Lung (tissue), 12 donors: ENCODE results near the gene TMEM131L. TPM values are rescaled to one million over a fixed set of nuclear protein-coding genes. Genes with fewer than 3 reads are reported as not detected.

Source experiments
- ATAC-seq: fragments of 200-7000 bp; cut with Tn5 transposase; one replicate; pipeline ENCODE4 v1.9.1; 2020; ENCODE audit warnings: moderate number of reproducible peaks; ENCODE audit not compliant: insufficient read depth, low FRiP score
- DNase-seq, 3 donors: peaks; one replicate each; pipeline ENCODE4 v3.0.0-alpha.2; 2013 to 2017
- H3K27ac ChIP-seq, 2 donors: one replicate each; pipeline ENCODE4 v1.5.1; 2013; ENCODE audit warnings: mild to moderate bottlenecking in 2 of 2, moderate library complexity in 2 of 2, control low read depth in 1 of 2, inconsistent platforms in 1 of 2, low read depth in 1 of 2, low read length in 1 of 2
- H3K27me3 ChIP-seq, 3 donors: one replicate each; pipeline ENCODE4 v1.5.1; 2013; ENCODE audit warnings: low read length in 2 of 3; ENCODE audit not compliant: control insufficient read depth in 3 of 3, insufficient read depth in 3 of 3
- H3K36me3 ChIP-seq, 4 donors: one replicate each; pipeline ENCODE4 v1.5.1; 2013; ENCODE audit warnings: low read length in 4 of 4, mild to moderate bottlenecking in 1 of 4, moderate library complexity in 1 of 4; ENCODE audit not compliant: control insufficient read depth in 4 of 4, insufficient read depth in 4 of 4
- H3K4me1 ChIP-seq, 5 donors: one replicate each; pipeline ENCODE4 v1.5.1; 2013; ENCODE audit warnings: low read length in 5 of 5, mild to moderate bottlenecking in 2 of 5, moderate library complexity in 1 of 5; ENCODE audit not compliant: control insufficient read depth in 5 of 5, insufficient read depth in 5 of 5
- H3K4me3 ChIP-seq: one replicate; pipeline ENCODE4 v1.5.1; 2013; ENCODE audit warnings: mild to moderate bottlenecking, control low read depth, moderate library complexity
- H3K9ac ChIP-seq, 2 donors: one replicate each; pipeline ENCODE4 v1.5.1; 2013; ENCODE audit warnings: low read length in 2 of 2, control low read depth in 1 of 2; ENCODE audit not compliant: insufficient read depth in 1 of 2
- H3K9me3 ChIP-seq, 4 donors: one replicate each; pipeline ENCODE4 v1.5.1; 2013; ENCODE audit warnings: low read length in 3 of 4, mild to moderate bottlenecking in 1 of 4, moderate library complexity in 1 of 4; ENCODE audit not compliant: control insufficient read depth in 4 of 4, insufficient read depth in 3 of 4
- CTCF ChIP-seq: IDR thresholded peaks from 2 replicates; pipeline ENCODE4 v1.5.1; 2012; ENCODE audit warnings: mild to moderate bottlenecking; ENCODE audit errors: control extremely low read depth, extremely low read depth
- WGBS, 2 donors: extraction: QIAGEN DNeasy Blood & Tissue Kit; methylation state at CpG; one replicate each; pipeline ENCODE4 v1.1.7; 2013; 5-methylcytosine and 5-hydroxymethylcytosine counted together
- polyA plus RNA-seq, 2 donors: library from polyadenylated mRNA; stranded (reverse); fragments of 200-250 nt; gene quantifications; one replicate each; pipeline ENCODE4 v1.2.1, GENCODE V29; 2013
- total RNA-seq, 2 donors: library from RNA; depleted of rRNA in 1 of 2; stranded (reverse); fragments of >200 nt in 1 of 2; gene quantifications; one replicate each; pipeline ENCODE4 v1.2.1, GENCODE V29; 2014 to 2021
- donor health status: control.
- donor health status: control.
- donor health status: Bipolar disorder and iron deficiency.
- donor health status: healthy.
- donor health status: DM: yes; HTN: yes; CAD: no.

TMEM131L gene
- total and polyA plus RNA-seq, 4 donors = 2.9 to 40.6 (median 11.8) TPM

- no peak for TF ChIP-seq CTCF
- no peak for ATAC-seq
- no peaks in the 10 kb centered on the region for H3K4me1 ChIP-seq
- DNase-seq = no peak
- no peaks in the 10 kb centered on the region for H3K27me3 ChIP-seq
- H3K9ac ChIP-seq = no peak overlapping the region
- H3K9me3 ChIP-seq = no peaks in the 10 kb centered on the region
- H3K4me3 ChIP-seq = no peak overlapping the region
- no peak overlapping the region for H3K27ac ChIP-seq
- peaks cover 4 to 20% (median 16%) of the 10 kb centered on the region in 4 donors for H3K36me3 ChIP-seq
- WGBS, 2 donors = 95% methylated on average over 8 of the region's 8 CpGs
These were observed 171.9 kb downstream of the TMEM131L start for GRCh38 chr4:153638011-153638410.

GRCh38 chr4:153638999-153639398 is 172.8 kb downstream of the TMEM131L start:
- H3K4me1 ChIP-seq = no peaks in the 10 kb centered on the region
- no peak for DNase-seq
- 93 to 94% methylated on average over 3 of the region's 3 CpGs for WGBS, 2 donors
- no peaks in the 10 kb centered on the region for H3K9me3 ChIP-seq
- no peak for ATAC-seq
- H3K36me3 ChIP-seq = peaks cover 4 to 19% (median 14%) of the 10 kb centered on the region in 4 donors
- no peak overlapping the region for H3K9ac ChIP-seq
- no peak for TF ChIP-seq CTCF
- no peak overlapping the region for H3K27ac ChIP-seq
- no peaks in the 10 kb centered on the region for H3K27me3 ChIP-seq
- no peak overlapping the region for H3K4me3 ChIP-seq

GRCh38 chr4:153639833-153640802 is 174.0 kb downstream of the TMEM131L start:
- TF ChIP-seq CTCF = no peak
- ATAC-seq (no peak), DNase-seq (no peak)
- Histone ChIP-seq H3K27me3 (no peaks in the 10 kb centered on the region), H3K27ac (no peak overlapping the region), H3K9me3 (peaks cover 0 to under 1% (median 0%) of the 10 kb centered on the region in 4 donors), H3K4me1 (no peaks in the 10 kb centered on the region), H3K4me3 (no peak overlapping the region), H3K36me3 (peaks cover 4 to 13% (median 9%) of the 10 kb centered on the region in 4 donors), H3K9ac (no peak overlapping the region)
- WGBS, 2 donors = 84 to 85% methylated on average over 23 of the region's 23 CpGs
